HG02798 (cell line): ENCODE results near the gene SUFU.
A peak's percentile ranks its signal among the peaks of the same experiment; 100 is the strongest.

Experiments
- ATAC-seq: cut with Tn5 transposase; IDR thresholded peaks from one replicate; pipeline ENCODE4 v1.9.1; 2021; ENCODE audit warnings: mild to moderate bottlenecking; ENCODE audit not compliant: unreplicated experiment, poor library complexity

The SUFU gene

GRCh38 chr10:102545265-102545871 is 41.6 kb downstream of the SUFU start:
- no peak for ATAC-seq

- ATAC-seq, result no peak
These were observed 42.2 kb downstream of the SUFU start for GRCh38 chr10:102545997-102546396.

GRCh38 chr10:102546606-102547320 is 43.0 kb downstream of the SUFU start:
- no peak for ATAC-seq

GRCh38 chr10:102549549-102549948 is 45.8 kb downstream of the SUFU start:
- ATAC-seq, result no peak

- no peak for ATAC-seq
These were observed 47.0 kb downstream of the SUFU start for GRCh38 chr10:102550636-102551210.

GRCh38 chr10:102552533-102552932 is 48.8 kb downstream of the SUFU start:
- ATAC-seq, result no peak

- no peak for ATAC-seq
These were observed 50.0 kb downstream of the SUFU start for GRCh38 chr10:102553771-102554170.

GRCh38 chr10:102554531-102554930 is 50.8 kb downstream of the SUFU start:
- ATAC-seq, result no peak

GRCh38 chr10:102555781-102556328 is 52.1 kb downstream of the SUFU start:
- ATAC-seq, result no peak

- ATAC-seq, result no peak
These were observed 53.8 kb downstream of the SUFU start for GRCh38 chr10:102557569-102557968.

GRCh38 chr10:102559764-102560163 is 56.0 kb downstream of the SUFU start:
- no peak for ATAC-seq

GRCh38 chr10:102564209-102564834 is 60.5 kb downstream of the SUFU start:
- no peak for ATAC-seq

GRCh38 chr10:102565793-102566192 is 62.0 kb downstream of the SUFU start:
- no peak for ATAC-seq

GRCh38 chr10:102578782-102579181 is 75.0 kb downstream of the SUFU start:
- ATAC-seq, result no peak

- ATAC-seq, result no peak
These were observed 75.6 kb downstream of the SUFU start for GRCh38 chr10:102579328-102579727.

- no peak for ATAC-seq
These were observed 76.5 kb downstream of the SUFU start for GRCh38 chr10:102580230-102580629.

GRCh38 chr10:102581401-102581800 is 77.6 kb downstream of the SUFU start:
- no peak for ATAC-seq

- ATAC-seq, result no peak
These were observed 78.3 kb downstream of the SUFU start for GRCh38 chr10:102581981-102582580.

- peak; percentile 74 for ATAC-seq
These were observed 80.0 kb downstream of the SUFU start for GRCh38 chr10:102583435-102584417.
